ENCODE results near the gene SLC38A8.

DNA sequence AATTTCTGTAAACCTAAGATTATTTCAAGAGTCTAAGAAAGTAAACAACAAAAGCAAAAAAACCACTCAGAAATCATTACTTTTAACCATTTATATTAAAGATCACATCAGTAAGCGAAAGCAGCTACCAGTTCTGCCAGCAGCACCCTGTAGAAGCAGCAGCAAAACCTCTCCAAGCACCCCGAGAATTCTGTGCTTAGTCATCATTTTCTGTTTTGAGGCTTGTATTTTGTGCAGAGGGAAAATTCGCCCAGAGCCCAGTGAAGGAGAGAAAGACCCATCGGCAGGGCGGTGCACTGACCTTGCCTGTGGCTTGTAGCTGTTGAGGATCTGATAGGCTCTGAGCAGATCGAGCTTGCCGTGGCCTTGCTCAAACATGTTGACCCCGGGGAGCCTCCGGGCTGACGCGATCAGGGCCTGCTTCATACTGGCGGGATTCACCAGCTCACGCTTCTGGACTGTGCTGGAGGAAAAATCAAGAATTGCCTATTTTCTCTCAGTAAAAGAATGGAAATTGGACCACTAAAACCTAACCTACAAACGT lies 38.9 kb upstream of the SLC38A8 start:
- TF ChIP-seq YY1 (IDR thresholded peaks at IDR 0.05), result no peak
- TF ChIP-seq, protein P1, sequence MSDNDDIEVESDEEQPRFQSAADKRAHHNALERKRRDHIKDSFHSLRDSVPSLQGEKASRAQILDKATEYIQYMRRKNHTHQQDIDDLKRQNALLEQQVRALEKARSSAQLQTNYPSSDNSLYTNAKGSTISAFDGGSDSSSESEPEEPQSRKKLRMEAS (IDR thresholded peaks at IDR 0.05), result no peak

All from liver (tissue), 1 donor.